GM12874 (cell line): ENCODE measurements around the gene KRTAP2-4.
"Not testable (repeated sequence)": the region's sequence is repeated elsewhere in the genome, so short reads cannot be mapped to it uniquely, and the experiment has no call there.

Experiments
- TF ChIP-seq, protein P1 (sequence below): IDR thresholded peaks from 2 replicates; pipeline ENCODE4 v1.5.1; 2011; ENCODE audit warnings: low read depth, mild to moderate bottlenecking, control low read depth, low read length, moderate library complexity; ENCODE audit not compliant: insufficient read depth

Gene KRTAP2-4, protein sequence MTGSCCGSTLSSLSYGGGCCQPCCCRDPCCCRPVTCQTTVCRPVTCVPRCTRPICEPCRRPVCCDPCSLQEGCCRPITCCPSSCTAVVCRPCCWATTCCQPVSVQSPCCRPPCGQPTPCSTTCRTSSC

DNA sequence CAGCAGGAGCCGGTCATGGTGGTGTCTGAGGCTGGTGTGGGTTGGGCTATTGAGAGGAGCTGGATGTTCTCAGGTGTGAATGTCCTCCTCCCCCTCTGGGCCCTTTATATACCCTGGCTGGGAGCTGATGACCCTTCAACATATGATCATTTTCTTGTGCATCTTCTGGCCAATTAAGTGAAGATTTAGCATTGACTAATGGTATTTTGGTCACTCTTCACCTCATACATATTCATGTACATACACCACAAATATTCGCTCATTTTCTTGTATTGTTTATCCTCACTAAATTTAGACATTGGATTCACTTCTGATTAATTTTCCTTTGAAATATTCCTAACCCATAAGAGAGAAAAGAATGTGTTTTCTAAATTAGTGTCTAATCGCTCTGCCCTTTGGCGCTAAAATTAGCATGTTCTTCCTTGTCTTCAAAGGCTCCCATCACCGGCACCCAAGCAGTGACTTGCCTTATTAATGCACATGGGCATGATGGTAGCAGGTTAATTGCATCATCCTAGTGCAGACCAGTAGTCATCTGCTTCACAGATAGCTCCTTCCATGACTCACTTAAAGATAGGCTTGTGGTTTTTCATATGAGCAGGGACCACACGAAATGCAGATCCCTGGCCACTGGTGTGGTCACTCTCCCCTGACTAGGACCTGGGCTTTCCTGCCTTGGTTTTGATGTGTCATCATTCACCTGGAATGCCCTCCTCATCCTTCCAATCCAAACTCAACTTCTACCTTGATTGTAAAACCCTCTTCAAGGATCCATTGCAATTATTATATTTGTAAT, at the start of gene KRTAP2-4:
KRTAP2-4 (minus strand) TSS at position 51 of the 796 bp plus-strand sequence; CDS start at position 17, 34 bp downstream.
- TF ChIP-seq, protein P1, sequence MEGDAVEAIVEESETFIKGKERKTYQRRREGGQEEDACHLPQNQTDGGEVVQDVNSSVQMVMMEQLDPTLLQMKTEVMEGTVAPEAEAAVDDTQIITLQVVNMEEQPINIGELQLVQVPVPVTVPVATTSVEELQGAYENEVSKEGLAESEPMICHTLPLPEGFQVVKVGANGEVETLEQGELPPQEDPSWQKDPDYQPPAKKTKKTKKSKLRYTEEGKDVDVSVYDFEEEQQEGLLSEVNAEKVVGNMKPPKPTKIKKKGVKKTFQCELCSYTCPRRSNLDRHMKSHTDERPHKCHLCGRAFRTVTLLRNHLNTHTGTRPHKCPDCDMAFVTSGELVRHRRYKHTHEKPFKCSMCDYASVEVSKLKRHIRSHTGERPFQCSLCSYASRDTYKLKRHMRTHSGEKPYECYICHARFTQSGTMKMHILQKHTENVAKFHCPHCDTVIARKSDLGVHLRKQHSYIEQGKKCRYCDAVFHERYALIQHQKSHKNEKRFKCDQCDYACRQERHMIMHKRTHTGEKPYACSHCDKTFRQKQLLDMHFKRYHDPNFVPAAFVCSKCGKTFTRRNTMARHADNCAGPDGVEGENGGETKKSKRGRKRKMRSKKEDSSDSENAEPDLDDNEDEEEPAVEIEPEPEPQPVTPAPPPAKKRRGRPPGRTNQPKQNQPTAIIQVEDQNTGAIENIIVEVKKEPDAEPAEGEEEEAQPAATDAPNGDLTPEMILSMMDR = no peak

DNA sequence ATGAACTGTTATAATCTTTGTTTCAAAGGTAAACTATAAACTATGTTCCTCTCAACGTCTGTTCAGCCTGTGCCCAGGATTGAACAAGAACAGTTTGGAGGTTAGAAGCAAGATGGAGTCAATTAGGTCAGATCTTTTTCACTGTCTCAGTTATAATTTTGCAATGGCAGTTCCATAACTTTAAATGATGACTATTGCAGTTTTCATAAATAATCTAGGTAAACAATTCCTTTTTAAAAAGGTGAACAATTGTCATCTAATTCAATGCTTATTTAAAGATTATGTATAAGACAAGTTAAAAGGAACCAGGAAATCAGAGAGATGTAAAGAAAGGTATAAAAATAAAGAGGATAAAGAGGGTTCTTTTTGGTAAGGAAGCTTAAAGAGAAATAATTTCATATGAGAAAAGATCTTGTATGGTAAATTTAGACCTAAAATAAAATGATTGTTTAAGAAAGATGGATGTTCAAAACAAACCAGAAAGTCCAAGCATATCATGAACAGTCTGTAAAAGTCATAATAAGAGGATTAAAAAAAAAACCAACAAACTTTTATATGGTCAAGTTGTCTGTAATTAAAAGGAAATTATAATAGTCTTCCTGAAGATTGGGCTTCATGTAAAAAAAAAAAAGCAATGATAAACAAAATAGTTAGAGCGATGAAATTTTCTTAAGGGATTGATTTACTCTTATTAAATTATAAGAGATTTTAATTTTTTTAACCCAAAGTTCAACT, 45.6 kb upstream of the KRTAP2-4 start:
- TF ChIP-seq, protein P1 = no peak

DNA sequence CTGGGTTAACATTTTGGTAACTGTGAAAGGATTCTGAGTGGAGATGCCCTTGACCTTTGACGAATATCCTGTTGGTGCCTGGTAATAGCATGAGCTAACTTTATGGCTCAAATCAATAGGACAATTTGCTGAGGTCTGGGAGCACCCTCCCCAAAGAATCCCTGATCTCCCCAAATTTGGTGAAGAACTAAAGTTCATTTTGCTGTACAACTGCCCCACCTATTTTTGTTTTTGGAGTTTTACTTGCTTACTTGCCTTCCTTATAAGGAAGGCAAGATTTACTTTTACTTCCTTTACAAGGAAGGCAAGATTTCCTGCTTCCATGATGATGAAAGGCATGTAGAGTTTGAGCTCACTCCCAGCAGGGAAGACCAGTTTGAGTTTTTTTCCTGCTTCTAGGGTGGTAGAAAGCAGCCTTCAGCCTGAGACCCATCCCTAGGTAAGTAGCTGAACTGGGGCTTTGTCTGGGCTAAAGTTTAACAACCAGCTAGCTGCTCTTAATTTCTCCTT, 42.3 kb upstream of the KRTAP2-4 start:
- TF ChIP-seq, protein P1 = no peak

DNA sequence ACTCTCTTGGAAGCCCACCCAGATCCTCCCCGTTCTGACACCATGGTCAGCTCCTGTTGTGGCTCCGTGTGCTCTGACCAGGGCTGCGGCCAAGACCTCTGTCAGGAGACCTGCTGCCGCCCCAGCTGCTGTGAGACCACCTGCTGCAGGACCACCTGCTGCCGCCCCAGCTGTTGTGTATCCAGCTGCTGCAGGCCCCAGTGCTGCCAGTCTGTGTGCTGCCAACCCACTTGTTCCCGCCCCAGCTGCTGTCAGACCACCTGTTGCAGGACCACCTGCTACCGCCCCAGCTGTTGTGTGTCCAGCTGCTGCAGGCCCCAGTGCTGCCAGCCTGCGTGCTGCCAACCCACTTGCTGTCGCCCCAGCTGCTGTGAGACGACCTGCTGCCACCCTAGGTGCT, 39.7 kb upstream of the KRTAP2-4 start, which contains the start of gene KRTAP4-9:
KRTAP4-9 (plus strand) TSS at position 43 of the 400 bp plus-strand sequence; CDS start at position 43, 0 bp downstream.
- TF ChIP-seq, protein P1 = not testable (repeated sequence)

DNA sequence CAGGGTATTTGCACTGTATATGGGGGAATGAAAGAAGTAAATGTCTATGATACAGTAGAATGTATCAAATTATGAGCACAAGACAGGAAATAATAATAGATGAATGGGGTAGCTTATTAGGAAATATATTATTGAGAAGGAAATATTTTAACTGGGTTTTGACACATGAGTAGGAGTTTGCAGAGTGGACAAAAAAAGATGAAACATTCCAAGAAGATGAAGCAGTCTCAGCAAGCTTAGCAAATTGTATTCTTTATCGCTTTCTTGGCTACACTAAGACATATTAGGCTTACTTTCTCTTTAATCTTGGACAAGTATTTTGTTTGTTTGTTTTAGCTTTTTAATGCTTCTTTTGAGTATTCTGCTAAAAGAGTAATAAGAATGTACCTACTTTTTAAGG, 38.2 kb upstream of the KRTAP2-4 start:
- TF ChIP-seq, protein P1 = no peak

DNA sequence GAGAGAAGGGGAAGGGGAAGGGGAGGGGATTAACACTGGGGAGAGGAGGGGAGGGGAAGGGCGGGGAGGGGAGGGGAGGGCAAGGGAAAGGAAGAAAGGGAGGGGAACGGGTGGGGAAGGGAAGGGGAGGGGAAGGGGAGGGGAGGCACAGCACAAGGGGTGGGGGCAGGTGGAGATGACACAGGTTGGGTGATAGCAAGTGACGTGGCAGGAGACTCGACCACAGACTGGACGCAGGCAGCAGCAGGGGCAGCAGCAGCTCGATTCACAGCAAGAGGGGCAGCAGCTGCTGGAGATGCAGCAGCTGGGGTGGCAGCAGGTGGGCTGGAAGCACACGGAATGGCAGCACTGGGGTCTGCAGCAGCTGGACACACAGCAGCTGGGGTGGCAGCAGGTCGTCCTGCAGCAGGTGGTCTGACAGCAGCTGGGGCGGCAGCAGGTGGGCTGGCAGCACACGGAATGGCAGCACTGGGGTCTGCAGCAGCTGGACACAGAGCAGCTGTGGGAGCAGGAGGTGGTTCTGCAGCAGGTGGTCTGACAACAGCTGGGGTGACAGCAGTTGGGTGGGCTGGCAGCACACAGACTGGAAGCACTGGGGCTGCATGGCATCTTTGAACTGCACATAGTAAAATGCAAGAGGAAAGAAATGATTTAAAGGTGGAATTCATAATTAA, 36.0 kb upstream of the KRTAP2-4 start, which contains the start of gene KRTAP4-16:
KRTAP4-16 (minus strand) TSS at position 624 of the 674 bp plus-strand sequence; CDS start at position 624, 0 bp downstream.
- TF ChIP-seq, protein P1 = no peak

DNA sequence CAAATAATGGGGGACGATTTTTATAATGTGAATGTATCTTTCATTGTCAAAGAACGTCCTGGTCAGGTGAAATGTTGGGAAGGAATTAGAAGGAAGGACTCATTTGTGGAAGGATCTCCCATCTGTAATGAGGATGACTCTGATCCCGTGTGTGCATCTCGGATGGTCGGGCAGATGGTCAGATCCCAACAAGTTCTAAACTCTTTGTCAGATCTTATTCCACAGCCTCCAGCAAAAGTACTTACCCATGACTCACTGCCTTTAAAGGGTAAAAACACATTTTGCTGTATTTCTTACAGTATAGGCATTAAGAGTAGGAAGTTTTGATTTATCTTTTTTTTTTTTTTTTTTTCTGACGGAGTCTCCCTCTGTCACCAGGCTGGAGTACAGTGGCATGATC, 32.8 kb upstream of the KRTAP2-4 start:
- TF ChIP-seq, protein P1 = no peak
